K562 (cell line): ENCODE measurements around the gene LRP1B. TPM values are rescaled to one million over a fixed set of nuclear protein-coding genes. Genes with fewer than 3 reads are reported as not detected.

Experiments
- ATAC-seq: fragments of 200-7000 bp; cut with Tn5 transposase; 3 replicates; pipeline ENCODE4 v1.9.1; 2020; ENCODE audit warnings: moderate library complexity
- BruUV-seq: library from RNA; stranded (reverse); fragments of 400-500 nt; replicated peaks from 2 replicates; lab custom pipeline; 2021; lab: Mats Ljungman, UMichigan
- CTCF ChIA-PET: fragments of 300-600 bp; formaldehyde crosslinking; extraction: SDS; loops from one replicate; lab custom pipeline; 2021; ENCODE audit warnings: low intra/inter-chr PET ratio; lab: Yijun Ruan, JAX
- POLR2A ChIA-PET: fragments of 300-600, 350-650 bp; sonication (Branson Sonifier 250); formaldehyde crosslinking; extraction: SDS; loops from one replicate; lab custom pipeline; 2021; ENCODE audit warnings: antibody characterized with exemption, inconsistent platforms; lab: Yijun Ruan, JAX
- DNase-seq, 4 experiments: peaks; one replicate each; pipeline versions ENCODE4 v3.0.0 to v3.0.0-alpha.2; 2011 to 2018; ENCODE audit warnings: low spot score in 3 of 4, mixed read lengths in 3 of 4; ENCODE audit errors: extremely low read depth in 1 of 4
- FAIRE-seq: peaks from 2 replicates; lab custom pipeline; 2011; peaks lifted over from hg19 to GRCh38; lab: Jason Lieb, UNC
- H2AFZ ChIP-seq: 2 replicates; pipeline ENCODE4 v1.6.0; 2011; ENCODE audit warnings: low read depth, low read length, control low read depth, inconsistent platforms
- H3K27ac ChIP-seq: fragments of 200-600 bp; 3 replicates; pipeline ENCODE4 v1.8.0; 2011; ENCODE audit warnings: low read depth, mild to moderate bottlenecking, control low read depth, inconsistent platforms, low read length, moderate library complexity, mixed read lengths; ENCODE audit errors: extremely low read depth
- H3K27me3 ChIP-seq, 2 experiments: fragments of 300-600 bp in 1 of 2; 2 replicates in 1 of 2; 3 replicates in 1 of 2; pipeline versions ENCODE4 v1.6.0 to v1.8.0; 2011; ENCODE audit warnings: inconsistent platforms in 2 of 2, low read length in 2 of 2, mild to moderate bottlenecking in 1 of 2, mixed read lengths in 1 of 2, moderate library complexity in 1 of 2; ENCODE audit not compliant: control insufficient read depth in 2 of 2, insufficient read depth in 2 of 2
- H3K36me3 ChIP-seq: fragments of 300-600 bp; 3 replicates; pipeline ENCODE4 v1.8.0; 2011; ENCODE audit warnings: mild to moderate bottlenecking, low read length, inconsistent platforms; ENCODE audit not compliant: control insufficient read depth, insufficient read depth
- H3K4me1 ChIP-seq, 2 experiments: fragments of 200-600 bp in 1 of 2; replicated peaks in 1 of 2; 2 replicates in 1 of 2; 3 replicates in 1 of 2; pipeline versions ENCODE4 v1.5.1 to v1.8.0; 2011; ENCODE audit warnings: inconsistent platforms in 2 of 2, low read length in 2 of 2, mild to moderate bottlenecking in 1 of 2, mixed read lengths in 1 of 2, moderate library complexity in 1 of 2; ENCODE audit not compliant: control insufficient read depth in 2 of 2, insufficient read depth in 2 of 2
- H3K4me2 ChIP-seq: 2 replicates; pipeline ENCODE4 v1.6.1; 2011; ENCODE audit warnings: low read length, control low read depth, inconsistent platforms, mixed read lengths; ENCODE audit not compliant: insufficient read depth
- H3K4me3 ChIP-seq: fragments of 200-600 bp; sonication (generic), shearing (Covaris generic); 2 replicates; pipeline ENCODE4 v1.5.1; 2016; ENCODE audit warnings: control low read depth, inconsistent platforms
- H3K79me2 ChIP-seq: fragments of 200-600 bp; 3 replicates; pipeline ENCODE4 v1.8.0; 2011; ENCODE audit warnings: low read length, inconsistent platforms; ENCODE audit not compliant: control insufficient read depth, insufficient read depth
- H3K9ac ChIP-seq, 2 experiments: 2 replicates each; pipeline versions ENCODE4 v1.6.0 to v1.6.1; 2011; ENCODE audit warnings: low read depth in 2 of 2, low read length in 2 of 2, control low read depth in 1 of 2, inconsistent platforms in 1 of 2, mild to moderate bottlenecking in 1 of 2, mixed read lengths in 1 of 2; ENCODE audit not compliant: insufficient read depth in 1 of 2
- H3K9me1 ChIP-seq: one replicate; pipeline ENCODE4 v1.6.0; 2011; ENCODE audit warnings: inconsistent platforms, mild to moderate bottlenecking, low read length, moderate library complexity; ENCODE audit not compliant: control insufficient read depth, insufficient read depth
- H3K9me3 ChIP-seq: replicated peaks from 2 replicates; pipeline ENCODE4 v1.5.1; 2011; ENCODE audit warnings: low read depth, low read length, inconsistent platforms; ENCODE audit not compliant: control insufficient read depth, insufficient read depth
- H4K20me1 ChIP-seq: replicated peaks from 2 replicates; pipeline ENCODE4 v1.6.1; 2011; ENCODE audit warnings: low read length, inconsistent platforms, mixed read lengths; ENCODE audit not compliant: control insufficient read depth, insufficient read depth
- ESRRA ChIP-seq: fragments of 450-650 bp; IDR thresholded peaks from 2 replicates; pipeline ENCODE4 v1.6.1; 2014; ENCODE audit warnings: low read depth, mild to moderate bottlenecking, moderate library complexity, borderline replicate concordance
- MLLT1 ChIP-seq, 2 experiments: fragments of 450-650 bp; IDR thresholded peaks; 2 replicates each; pipeline ENCODE4 v1.6.1; 2016
- TAL1 ChIP-seq: fragments of 450-650 bp; IDR thresholded peaks from 2 replicates; pipeline ENCODE4 v1.6.1; 2016; ENCODE audit warnings: mild to moderate bottlenecking
- TCF7L2 ChIP-seq: fragments of 150-350 bp; IDR thresholded peaks from 2 replicates; pipeline ENCODE4 v1.6.1; 2016; ENCODE audit warnings: low read depth, mild to moderate bottlenecking, low read length, moderate library complexity
- WGBS: fragments of 100-300 bp; shearing (Covaris generic); methylation state at CpG from one replicate; pipeline ENCODE4 v1.1.6; 2016; ENCODE audit warnings: low coverage, mixed read lengths; ENCODE audit not compliant: insufficient coverage; ENCODE audit errors: missing lambda C conversion rate; 5-methylcytosine and 5-hydroxymethylcytosine counted together
- in situ Hi-C: fragments of 300-500 bp; cut with MboI; formaldehyde crosslinking; loops from 4 replicates; pipeline ENCODE4 v1.15.0; 2018; ENCODE audit warnings: inconsistent platforms, mixed read lengths
- intact Hi-C: fragments of 100-400 bp; cut with micrococcal nuclease; formaldehyde crosslinking; loops from 2 replicates; pipeline ENCODE4 v1.14.2; 2022
- polyA plus RNA-seq, 8 experiments: library from polyadenylated mRNA; depleted of rRNA in 4 of 8; stranded (reverse) in 5 of 8; unstranded in 3 of 8; fragments of >200 nt; fragmentation: Nextera tagmentation in 2 of 8; fragmentation: Illumina TruSeq in 1 of 8; extraction: Ambion mirVana in 2 of 8; extraction: Trizol in 1 of 8; gene quantifications; 2 replicates each; pipeline versions ENCODE4 v1.2.1 to v1.2.3, GENCODE V29; 2011 to 2014; ENCODE audit warnings: inconsistent platforms in 1 of 8, missing spikeins in 1 of 8
- total RNA-seq, 7 experiments: library from RNA; depleted of rRNA in 6 of 7; stranded (reverse); fragments of >200 nt in 6 of 7; fragmentation: Illumina TruSeq in 2 of 7; extraction: Trizol in 2 of 7; gene quantifications; 2 replicates each; pipeline versions ENCODE4 v1.2.1 to v1.2.3, GENCODE V29; 2011 to 2021; ENCODE audit warnings: low replicate concordance in 1 of 7
- TF ChIP-seq, protein P1 (sequence below): IDR thresholded peaks from 2 replicates; pipeline ENCODE4 v1.6.1; 2011; ENCODE audit not compliant: insufficient read length; ENCODE audit errors: extremely low read depth
- TF ChIP-seq, protein P2 (sequence below): fragments of 250-450 bp; sonication (Bioruptor Pico); IDR thresholded peaks from 2 replicates; pipeline ENCODE4 v1.6.1; 2021; ENCODE audit warnings: mild to moderate bottlenecking
- TF ChIP-seq, protein P3 (sequence below): fragments of 450-650 bp; formaldehyde crosslinking; IDR thresholded peaks from 2 replicates; pipeline ENCODE4 v1.4.0; 2020; ENCODE audit warnings: mild to moderate bottlenecking, moderate library complexity

Gene LRP1B
- total and polyA plus RNA-seq, 9 of the 15 experiments (the other 6 are each of a cell fraction or from before 2014, with no cell fraction given), result not detected

DNA sequence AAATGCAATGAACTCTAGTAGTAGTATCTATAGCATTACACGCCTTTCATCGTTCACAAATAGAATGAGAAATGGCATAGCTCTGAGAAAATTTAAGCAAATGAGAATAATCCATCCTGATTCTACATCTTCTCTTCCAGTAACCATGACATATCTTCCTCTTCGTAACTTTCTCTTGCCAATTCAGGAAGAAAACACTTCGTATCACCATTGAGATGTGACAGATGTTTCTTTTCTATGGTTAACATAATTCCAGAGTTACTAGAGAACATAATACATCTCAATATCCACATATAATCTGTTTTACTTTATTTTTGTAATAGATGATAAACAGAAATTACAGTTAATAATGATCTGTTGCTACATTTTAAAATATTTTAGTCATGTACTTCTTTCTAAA, 1527.4 kb downstream of the LRP1B start (continued):
- TF ChIP-seq, protein P1, sequence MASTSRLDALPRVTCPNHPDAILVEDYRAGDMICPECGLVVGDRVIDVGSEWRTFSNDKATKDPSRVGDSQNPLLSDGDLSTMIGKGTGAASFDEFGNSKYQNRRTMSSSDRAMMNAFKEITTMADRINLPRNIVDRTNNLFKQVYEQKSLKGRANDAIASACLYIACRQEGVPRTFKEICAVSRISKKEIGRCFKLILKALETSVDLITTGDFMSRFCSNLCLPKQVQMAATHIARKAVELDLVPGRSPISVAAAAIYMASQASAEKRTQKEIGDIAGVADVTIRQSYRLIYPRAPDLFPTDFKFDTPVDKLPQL, result no peak
- TF ChIP-seq ESRRA, result no peak
- TF ChIP-seq, protein P2, sequence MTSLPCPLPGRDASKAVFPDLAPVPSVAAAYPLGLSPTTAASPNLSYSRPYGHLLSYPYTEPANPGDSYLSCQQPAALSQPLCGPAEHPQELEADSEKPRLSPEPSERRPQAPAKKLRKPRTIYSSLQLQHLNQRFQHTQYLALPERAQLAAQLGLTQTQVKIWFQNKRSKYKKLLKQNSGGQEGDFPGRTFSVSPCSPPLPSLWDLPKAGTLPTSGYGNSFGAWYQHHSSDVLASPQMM (CRISPR knock-in tag), result no peak
- TF ChIP-seq MLLT1 (IDR thresholded peaks at IDR 0.05), result no peak

GRCh38 chr2:140601801-140602200, 1529.0 kb downstream of the LRP1B start:
- TF ChIP-seq TCF7L2 (no peak), TAL1 (no peak)
- TF ChIP-seq, protein P3, sequence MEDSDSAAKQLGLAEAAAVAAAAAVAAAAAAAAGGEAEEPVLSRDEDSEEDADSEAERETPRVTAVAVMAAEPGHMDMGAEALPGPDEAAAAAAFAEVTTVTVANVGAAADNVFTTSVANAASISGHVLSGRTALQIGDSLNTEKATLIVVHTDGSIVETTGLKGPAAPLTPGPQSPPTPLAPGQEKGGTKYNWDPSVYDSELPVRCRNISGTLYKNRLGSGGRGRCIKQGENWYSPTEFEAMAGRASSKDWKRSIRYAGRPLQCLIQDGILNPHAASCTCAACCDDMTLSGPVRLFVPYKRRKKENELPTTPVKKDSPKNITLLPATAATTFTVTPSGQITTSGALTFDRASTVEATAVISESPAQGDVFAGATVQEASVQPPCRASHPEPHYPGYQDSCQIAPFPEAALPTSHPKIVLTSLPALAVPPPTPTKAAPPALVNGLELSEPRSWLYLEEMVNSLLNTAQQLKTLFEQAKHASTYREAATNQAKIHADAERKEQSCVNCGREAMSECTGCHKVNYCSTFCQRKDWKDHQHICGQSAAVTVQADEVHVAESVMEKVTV (CRISPR knock-in tag), result no peak
- DNase-seq (no peak), ATAC-seq (no peak), FAIRE-seq (no peak)
- ChIA-PET CTCF (no interaction called here), POLR2A (interaction anchor here (0.6 kb wide), 1 partner anchor 134 kb away, joined by 3 read pairs; no protein-coding TSS in a partner anchor)
- no peak overlapping the region for H3K4me3 ChIP-seq
- H3K4me1 ChIP-seq, result no peaks in the 10 kb centered on the region
- in situ Hi-C loops (no loop called here), intact Hi-C loops (no loop called here)
- H3K9me1 ChIP-seq, result no peaks in the 10 kb centered on the region
- no TSS peak for BruUV-seq
- no peak overlapping the region for H3K9ac ChIP-seq
- H3K79me2 ChIP-seq, result no peaks in the 10 kb centered on the region
- H2AFZ ChIP-seq, result no peak overlapping the region
- no peaks in the 10 kb centered on the region for H3K36me3 ChIP-seq
- no peaks in the 10 kb centered on the region for H3K27me3 ChIP-seq
- no peak overlapping the region for H3K27ac ChIP-seq
- H3K9me3 ChIP-seq, result peaks cover 2% of the 10 kb centered on the region; the same call in 1 of the 2 replicates
- no peak overlapping the region for H3K4me2 ChIP-seq
- H4K20me1 ChIP-seq, result no peaks in the 10 kb centered on the region
- WGBS, result 0% methylated on average over 3 of the region's 3 CpGs
